Aorta (tissue), 5 donors: ENCODE results near the gene MAN1A2. TPM values are rescaled to one million over a fixed set of nuclear protein-coding genes. Genes with fewer than 3 reads are reported as not detected.

Experiments used
- ATAC-seq: fragments of 200-7000 bp; cut with Tn5 transposase; one replicate; pipeline ENCODE4 v1.9.1; 2022; ENCODE audit warnings: moderate library complexity; ENCODE audit not compliant: low FRiP score
- DNase-seq, 2 donors: peaks; one replicate each; pipeline ENCODE4 v3.0.0-alpha.2; 2020
- H3K27ac ChIP-seq, 2 donors: one replicate each; pipeline ENCODE4 v1.5.1; 2013; ENCODE audit warnings: low read length in 2 of 2, mild to moderate bottlenecking in 2 of 2, moderate library complexity in 2 of 2, control low read depth in 1 of 2, inconsistent platforms in 1 of 2, low read depth in 1 of 2
- H3K27me3 ChIP-seq, 2 donors: one replicate each; pipeline ENCODE4 v1.6.1; 2013; ENCODE audit warnings: control low read depth in 1 of 2, low read length in 1 of 2, mild to moderate bottlenecking in 1 of 2, moderate library complexity in 1 of 2; ENCODE audit not compliant: insufficient read depth in 2 of 2, control insufficient read depth in 1 of 2
- H3K36me3 ChIP-seq, 2 donors: one replicate each; pipeline ENCODE4 v1.6.1; 2013; ENCODE audit warnings: control low read depth in 1 of 2, low read length in 1 of 2, mild to moderate bottlenecking in 1 of 2; ENCODE audit not compliant: insufficient read depth in 2 of 2, control insufficient read depth in 1 of 2
- H3K4me1 ChIP-seq, 2 donors: one replicate each; pipeline ENCODE4 v1.6.1; 2013; ENCODE audit warnings: low read length in 2 of 2, control low read depth in 1 of 2, mild to moderate bottlenecking in 1 of 2, moderate library complexity in 1 of 2; ENCODE audit not compliant: insufficient read depth in 2 of 2, control insufficient read depth in 1 of 2
- H3K4me3 ChIP-seq, 2 donors: one replicate each; pipeline ENCODE4 v1.5.1; 2013; ENCODE audit warnings: low read length in 2 of 2, control low read depth in 1 of 2, mild to moderate bottlenecking in 1 of 2
- H3K9me3 ChIP-seq: one replicate; pipeline ENCODE4 v1.6.1; 2013; ENCODE audit warnings: mild to moderate bottlenecking, low read length; ENCODE audit not compliant: control insufficient read depth
- WGBS, 2 donors: extraction: QIAGEN DNeasy Blood & Tissue Kit; methylation state at CpG; one replicate each; pipeline ENCODE4 v1.1.7; 2013; 5-methylcytosine and 5-hydroxymethylcytosine counted together
- intact Hi-C, 2 donors: fragments of 100-400 bp; cut with DNase I; formaldehyde crosslinking; loops; one replicate each; pipeline versions ENCODE4 v1.14.2 to v1.15.0; 2022
- polyA plus RNA-seq, 2 donors: library from polyadenylated mRNA; stranded (reverse); fragments of 200-250 nt; gene quantifications; one replicate each; pipeline ENCODE4 v1.2.3, GENCODE V29; 2013
- total RNA-seq, 2 donors: library from RNA; stranded (reverse); fragmentation: NEBNext Ultra II Directional; extraction: Animal tissue kit (Norgen Biotek cat#: 25700); gene quantifications; one replicate each; pipeline ENCODE4 v1.2.1, GENCODE V29; 2021
- donor health status: healthy with polysubstance abuse.
- donor health status: Bipolar disorder and iron deficiency.
- donor health status: DM: no; HTN: no; CAD: no.
- donor health status: DM: no; HTN: no; CAD: no.
- donor health status: DM: yes; HTN: yes; CAD: no.

Gene MAN1A2
- total and polyA plus RNA-seq, 4 donors, result 6.3 to 50.4 (median 29.6) TPM

- no peaks in the 10 kb centered on the region for H3K36me3 ChIP-seq
- 96% methylated on average over 4 of the region's 4 CpGs for WGBS, 2 donors
- H3K9me3 ChIP-seq, result no peaks in the 10 kb centered on the region
- no peak overlapping the region for H3K27ac ChIP-seq
- no peaks in the 10 kb centered on the region for H3K27me3 ChIP-seq
- no peaks in the 10 kb centered on the region for H3K4me1 ChIP-seq
- intact Hi-C loops, result no loop called here
- H3K4me3 ChIP-seq, result no peak overlapping the region
- no peak for ATAC-seq
- DNase-seq, result no peak
These were observed 211.2 kb downstream of the MAN1A2 start for GRCh38 chr1:117578466-117578865.

Other genes starting within 250 kb of the MAN1A2 start
- gene TRIM45, start 245.7 kb upstream of the MAN1A2 start, total RNA-seq, result 1 to 10 TPM; 2.5 to 5.0 TPM
- 10 to 100 TPM in 1 of 2 donors, under 1 TPM in 1; 0.25 to 23.9 TPM for gene TRIM45, start 245.7 kb upstream of the MAN1A2 start, polyA plus RNA-seq
- gene VTCN1, start 156.5 kb upstream of the MAN1A2 start, total RNA-seq, result under 1 TPM in 1 of 2 donors, not detected in 1; 0.23 TPM
- gene VTCN1, start 156.5 kb upstream of the MAN1A2 start, polyA plus RNA-seq, result under 1 TPM in 1 of 2 donors, not detected in 1; 0.38 TPM
- gene TENT5C, start 238.6 kb downstream of the MAN1A2 start, total RNA-seq, result 10 to 100 TPM in 1 of 2 donors, 1 to 10 TPM in 1; 6.8 to 17.7 TPM
- gene TENT5C, start 238.6 kb downstream of the MAN1A2 start, polyA plus RNA-seq, result 1 to 10 TPM; 1.0 to 1.4 TPM